Omental fat pad (tissue), 4 donors: ENCODE data around the gene C10orf62. TPM values are rescaled to one million over a fixed set of nuclear protein-coding genes. Genes with fewer than 3 reads are reported as not detected.

Experiments
- ATAC-seq: fragments of 150-250 bp; one replicate; pipeline ENCODE4 v1.9.1; 2016; ENCODE audit warnings: mild to moderate bottlenecking, moderate library complexity; ENCODE audit not compliant: low FRiP score
- DNase-seq: peaks from one replicate; pipeline ENCODE4 v3.0.0-alpha.2; 2019; ENCODE audit warnings: low spot score
- total RNA-seq, 4 donors: library from RNA; depleted of rRNA; stranded (reverse); fragments of >200 nt; gene quantifications; one replicate each; pipeline ENCODE4 v1.1.0, GENCODE V29; 2016
- TF ChIP-seq, protein P1 (sequence below), 3 donors: fragments of 450-650 bp; IDR thresholded peaks; one replicate each; pipeline ENCODE4 v1.5.1; 2016 to 2017; ENCODE audit warnings: antibody characterized with exemption in 3 of 3, mild to moderate bottlenecking in 3 of 3, moderate library complexity in 2 of 3

Gene C10orf62
- total RNA-seq, 4 donors from 2014 or later: 0.88 to 1.2 TPM; not detected in 2

DNA sequence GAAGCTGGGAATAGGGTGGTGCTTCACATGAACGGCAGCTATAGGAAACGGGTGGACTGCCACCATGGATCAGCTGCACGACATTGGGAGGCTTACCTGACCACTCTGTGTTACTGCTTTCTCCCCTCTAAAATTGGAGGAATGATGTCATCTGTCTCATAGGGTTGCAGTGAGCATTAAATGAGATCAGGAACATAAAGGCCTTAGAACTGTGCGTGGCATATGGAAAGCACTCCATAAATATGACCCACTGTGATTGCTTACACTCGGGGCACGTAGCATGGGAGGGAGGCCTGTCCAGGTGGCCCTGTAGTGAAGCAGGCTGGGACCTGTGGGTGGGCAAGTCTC lies 9.7 kb downstream of the C10orf62 start:
- ATAC-seq: no peak
- TF ChIP-seq, protein P1, sequence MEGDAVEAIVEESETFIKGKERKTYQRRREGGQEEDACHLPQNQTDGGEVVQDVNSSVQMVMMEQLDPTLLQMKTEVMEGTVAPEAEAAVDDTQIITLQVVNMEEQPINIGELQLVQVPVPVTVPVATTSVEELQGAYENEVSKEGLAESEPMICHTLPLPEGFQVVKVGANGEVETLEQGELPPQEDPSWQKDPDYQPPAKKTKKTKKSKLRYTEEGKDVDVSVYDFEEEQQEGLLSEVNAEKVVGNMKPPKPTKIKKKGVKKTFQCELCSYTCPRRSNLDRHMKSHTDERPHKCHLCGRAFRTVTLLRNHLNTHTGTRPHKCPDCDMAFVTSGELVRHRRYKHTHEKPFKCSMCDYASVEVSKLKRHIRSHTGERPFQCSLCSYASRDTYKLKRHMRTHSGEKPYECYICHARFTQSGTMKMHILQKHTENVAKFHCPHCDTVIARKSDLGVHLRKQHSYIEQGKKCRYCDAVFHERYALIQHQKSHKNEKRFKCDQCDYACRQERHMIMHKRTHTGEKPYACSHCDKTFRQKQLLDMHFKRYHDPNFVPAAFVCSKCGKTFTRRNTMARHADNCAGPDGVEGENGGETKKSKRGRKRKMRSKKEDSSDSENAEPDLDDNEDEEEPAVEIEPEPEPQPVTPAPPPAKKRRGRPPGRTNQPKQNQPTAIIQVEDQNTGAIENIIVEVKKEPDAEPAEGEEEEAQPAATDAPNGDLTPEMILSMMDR (IDR thresholded peaks at IDR 0.05): no peak

GRCh38 chr10:97600616-97601015 lies 11.1 kb downstream of the C10orf62 start:
- ATAC-seq: no peak
- TF ChIP-seq, protein P1 (IDR thresholded peaks at IDR 0.05): no peak

More for the DNA sequence above, 9.7 kb downstream of the C10orf62 start:
- no peak for DNase-seq

GRCh38 chr10:97601268-97602215 lies 12.0 kb downstream of the C10orf62 start:
- TF ChIP-seq, protein P1 (IDR thresholded peaks at IDR 0.05): no peak
- DNase-seq (no peak), ATAC-seq (no peak)

More at GRCh38 chr10:97600616-97601015, 11.1 kb downstream of the C10orf62 start:
- no peak for DNase-seq

- TF ChIP-seq, protein P1 (IDR thresholded peaks at IDR 0.05): no peak
- no peak for DNase-seq
- ATAC-seq: no peak
Measured at GRCh38 chr10:97607095-97607636, 17.6 kb downstream of the C10orf62 start.

DNA sequence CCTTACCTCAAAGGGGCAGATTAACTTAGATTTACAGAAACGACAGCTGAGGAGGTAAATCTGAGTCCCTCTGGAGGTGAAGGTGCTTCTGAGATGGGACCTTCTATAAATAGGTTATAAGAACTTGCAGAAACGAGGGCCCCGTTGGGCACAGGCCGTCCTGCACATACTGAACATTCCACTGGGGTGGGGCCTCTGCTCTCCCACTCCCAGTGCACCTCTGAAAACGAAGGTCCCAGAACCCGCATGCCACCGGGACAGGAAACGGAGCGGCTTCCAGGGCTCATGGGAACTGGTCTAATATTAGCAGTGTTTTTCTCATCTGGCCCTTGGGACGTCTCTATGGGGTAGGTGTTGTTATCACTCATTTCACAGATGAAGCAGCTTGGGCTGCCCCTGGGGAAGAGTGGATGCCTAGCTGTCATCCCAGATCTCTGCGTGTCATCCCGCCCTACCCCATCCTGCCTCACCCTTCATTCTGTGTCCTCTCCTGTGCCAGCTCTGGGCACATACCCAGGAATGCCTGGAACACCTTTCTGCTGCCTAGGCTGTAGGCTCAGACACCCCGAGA lies 19.6 kb downstream of the C10orf62 start:
- ATAC-seq (no peak), DNase-seq (no peak)
- TF ChIP-seq, protein P1 (IDR thresholded peaks at IDR 0.05): no peak

DNA sequence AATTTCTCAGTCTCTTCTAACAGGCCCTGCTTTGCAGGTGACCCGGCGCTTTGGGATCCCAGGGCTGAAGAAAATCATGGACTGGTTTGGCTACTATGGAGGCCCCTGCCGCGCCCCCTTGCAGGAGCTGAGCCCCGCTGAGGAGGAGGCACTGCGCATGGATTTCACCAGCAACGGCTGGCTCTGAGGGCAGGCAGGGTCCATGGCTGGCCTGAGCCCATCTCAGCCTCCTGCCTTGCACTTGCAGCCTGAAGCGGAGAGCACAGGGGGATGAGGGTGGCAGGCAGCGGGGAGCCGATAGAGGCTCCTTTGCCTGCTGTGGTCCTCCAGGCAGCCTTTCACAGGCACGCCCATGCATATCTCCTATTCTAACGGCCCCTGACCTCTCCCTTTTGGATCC lies 22.0 kb downstream of the C10orf62 start:
- TF ChIP-seq, protein P1 (IDR thresholded peaks at IDR 0.05): no peak
- no peak for ATAC-seq
- DNase-seq: no peak
